Activated CD8-positive, alpha-beta memory T cell treated with anti-CD3 and anti-CD28 coated beads for 48 hours (primary cell): ENCODE data around the gene FANCD2.
A peak's percentile ranks its signal among the peaks of the same experiment; 100 is the strongest.
"Not testable (repeated sequence)": the region's sequence is repeated elsewhere in the genome, so short reads cannot be mapped to it uniquely, and the experiment has no call there.

ENCODE experiments used
- DNase-seq, 3 experiments: peaks; one replicate each; pipeline ENCODE4 v3.0.0-alpha.2; 2020; ENCODE audit warnings: low read depth in 2 of 3, low spot score in 2 of 3

The FANCD2 gene

GRCh38 chr3:10099041-10099440 is 72.8 kb downstream of the FANCD2 start:
- DNase-seq, result no peak

GRCh38 chr3:10106919-10107318 is 80.7 kb downstream of the FANCD2 start:
- DNase-seq, result no peak

GRCh38 chr3:10108091-10108490 is 81.9 kb downstream of the FANCD2 start, which contains the start of gene FANCD2OS:
Gene FANCD2OS, minus strand, starts transcription at chr3:10108255. Its CDS starts 3,481 bp downstream, at chr3:10104774.
- DNase-seq, result no peak

GRCh38 chr3:10115326-10116137 is 89.3 kb downstream of the FANCD2 start, which contains the start of gene BRK1:
Gene BRK1, plus strand, starts transcription at chr3:10115675. Its CDS starts 27 bp downstream, at chr3:10115702.
- peak; percentile 73 to 84 (median 84) for DNase-seq

- peak in 1 of 3 experiments; percentile 3 for DNase-seq
Observed at GRCh38 chr3:10116138-10116460, 89.9 kb downstream of the FANCD2 start.

- DNase-seq, result no peak
Observed at GRCh38 chr3:10116928-10117327, 90.7 kb downstream of the FANCD2 start.

GRCh38 chr3:10119376-10119775 is 93.1 kb downstream of the FANCD2 start:
- no peak for DNase-seq

- no peak for DNase-seq
Observed at GRCh38 chr3:10121064-10121463, 94.8 kb downstream of the FANCD2 start.

- no peak for DNase-seq
Observed at GRCh38 chr3:10122724-10123123, 96.5 kb downstream of the FANCD2 start.

- not testable (repeated sequence) for DNase-seq
Observed at GRCh38 chr3:10135872-10136271, 109.6 kb downstream of the FANCD2 start.

GRCh38 chr3:10136426-10137005 is 110.3 kb downstream of the FANCD2 start:
- no peak for DNase-seq

- DNase-seq, result no peak
Observed at GRCh38 chr3:10137178-10137577, 110.9 kb downstream of the FANCD2 start.

GRCh38 chr3:10140996-10141546 is 114.8 kb downstream of the FANCD2 start:
- DNase-seq, result no peak

- DNase-seq, result no peak
Observed at GRCh38 chr3:10142707-10143560, 116.7 kb downstream of the FANCD2 start.

GRCh38 chr3:10145685-10146084 is 119.4 kb downstream of the FANCD2 start:
- DNase-seq, result no peak

- no peak for DNase-seq
Observed at GRCh38 chr3:10149226-10149625, 123.0 kb downstream of the FANCD2 start.

- DNase-seq, result no peak
Observed at GRCh38 chr3:10150987-10151386, 124.8 kb downstream of the FANCD2 start.
